GM11168 (cell line): ENCODE data around the gene EXOC4.

ENCODE experiments used
- in situ Hi-C: fragments of 300-500 bp; cut with MboI; formaldehyde crosslinking; loops from one replicate; pipeline ENCODE4 v1.12.0; 2022; ENCODE audit warnings: low sequenced_read_pairs; ENCODE audit not compliant: unreplicated experiment

EXOC4 gene

GRCh38 chr7:133479456-133480065 lies 226.7 kb downstream of the EXOC4 start:
- in situ Hi-C loops: no loop called here

GRCh38 chr7:133480868-133481267 lies 228.0 kb downstream of the EXOC4 start:
- in situ Hi-C loops: no loop called here

GRCh38 chr7:133481676-133482075 lies 228.8 kb downstream of the EXOC4 start:
- in situ Hi-C loops: no loop called here

- in situ Hi-C loops: no loop called here
These were observed 229.7 kb downstream of the EXOC4 start for GRCh38 chr7:133482599-133482998.

GRCh38 chr7:133484086-133484485 lies 231.2 kb downstream of the EXOC4 start:
- in situ Hi-C loops: no loop called here

- in situ Hi-C loops: no loop called here
These were observed 237.0 kb downstream of the EXOC4 start for GRCh38 chr7:133489906-133490305.

GRCh38 chr7:133491201-133491691 lies 238.4 kb downstream of the EXOC4 start:
- in situ Hi-C loops: no loop called here

- in situ Hi-C loops: no loop called here
These were observed 239.2 kb downstream of the EXOC4 start for GRCh38 chr7:133491846-133492652.

- in situ Hi-C loops: no loop called here
These were observed 244.2 kb downstream of the EXOC4 start for GRCh38 chr7:133497061-133497460.

- in situ Hi-C loops: no loop called here
These were observed 248.9 kb downstream of the EXOC4 start for GRCh38 chr7:133501771-133502170.

GRCh38 chr7:133502498-133502897 lies 249.6 kb downstream of the EXOC4 start:
- in situ Hi-C loops: no loop called here

GRCh38 chr7:133502972-133503371 lies 250.1 kb downstream of the EXOC4 start:
- in situ Hi-C loops: no loop called here

GRCh38 chr7:133504825-133505224 lies 251.9 kb downstream of the EXOC4 start:
- in situ Hi-C loops: no loop called here

- in situ Hi-C loops: no loop called here
These were observed 256.9 kb downstream of the EXOC4 start for GRCh38 chr7:133509822-133510221.

GRCh38 chr7:133510326-133511055 lies 257.6 kb downstream of the EXOC4 start:
- in situ Hi-C loops: no loop called here

GRCh38 chr7:133511252-133511651 lies 258.4 kb downstream of the EXOC4 start:
- in situ Hi-C loops: no loop called here

- in situ Hi-C loops: no loop called here
These were observed 258.8 kb downstream of the EXOC4 start for GRCh38 chr7:133511708-133512107.

GRCh38 chr7:133512560-133512959 lies 259.7 kb downstream of the EXOC4 start:
- in situ Hi-C loops: no loop called here

- in situ Hi-C loops: no loop called here
These were observed 260.7 kb downstream of the EXOC4 start for GRCh38 chr7:133513608-133514007.

- in situ Hi-C loops: no loop called here
These were observed 261.7 kb downstream of the EXOC4 start for GRCh38 chr7:133514551-133514950.

GRCh38 chr7:133517766-133518165 lies 264.9 kb downstream of the EXOC4 start:
- in situ Hi-C loops: no loop called here
